ENCODE measurements around the gene WDR86. TPM values are rescaled to one million over a fixed set of nuclear protein-coding genes. Genes with fewer than 3 reads are reported as not detected.

Gene WDR86
- total and polyA plus RNA-seq, 2 experiments from 2014 or later = 9.1 to 59.1 TPM

- no peak overlapping the region for H2AFZ ChIP-seq
- Mint-ChIP-seq H3K4me1 (peaks cover 18% of the 10 kb centered on the region), H3K36me3 (ENCODE audit: low read depth) (peaks cover 7% of the 10 kb centered on the region; the same call in 2 of the 3 replicates), H3K4me3 (no peak overlapping the region), H3K27me3 (ENCODE audit: insufficient read depth, low read depth, poor library complexity) (peaks cover 31% of the 10 kb centered on the region), H3K9me3 (no peaks in the 10 kb centered on the region), H3K27ac (peak overlapping the region; percentile 32)
- TF ChIP-seq, protein P1, sequence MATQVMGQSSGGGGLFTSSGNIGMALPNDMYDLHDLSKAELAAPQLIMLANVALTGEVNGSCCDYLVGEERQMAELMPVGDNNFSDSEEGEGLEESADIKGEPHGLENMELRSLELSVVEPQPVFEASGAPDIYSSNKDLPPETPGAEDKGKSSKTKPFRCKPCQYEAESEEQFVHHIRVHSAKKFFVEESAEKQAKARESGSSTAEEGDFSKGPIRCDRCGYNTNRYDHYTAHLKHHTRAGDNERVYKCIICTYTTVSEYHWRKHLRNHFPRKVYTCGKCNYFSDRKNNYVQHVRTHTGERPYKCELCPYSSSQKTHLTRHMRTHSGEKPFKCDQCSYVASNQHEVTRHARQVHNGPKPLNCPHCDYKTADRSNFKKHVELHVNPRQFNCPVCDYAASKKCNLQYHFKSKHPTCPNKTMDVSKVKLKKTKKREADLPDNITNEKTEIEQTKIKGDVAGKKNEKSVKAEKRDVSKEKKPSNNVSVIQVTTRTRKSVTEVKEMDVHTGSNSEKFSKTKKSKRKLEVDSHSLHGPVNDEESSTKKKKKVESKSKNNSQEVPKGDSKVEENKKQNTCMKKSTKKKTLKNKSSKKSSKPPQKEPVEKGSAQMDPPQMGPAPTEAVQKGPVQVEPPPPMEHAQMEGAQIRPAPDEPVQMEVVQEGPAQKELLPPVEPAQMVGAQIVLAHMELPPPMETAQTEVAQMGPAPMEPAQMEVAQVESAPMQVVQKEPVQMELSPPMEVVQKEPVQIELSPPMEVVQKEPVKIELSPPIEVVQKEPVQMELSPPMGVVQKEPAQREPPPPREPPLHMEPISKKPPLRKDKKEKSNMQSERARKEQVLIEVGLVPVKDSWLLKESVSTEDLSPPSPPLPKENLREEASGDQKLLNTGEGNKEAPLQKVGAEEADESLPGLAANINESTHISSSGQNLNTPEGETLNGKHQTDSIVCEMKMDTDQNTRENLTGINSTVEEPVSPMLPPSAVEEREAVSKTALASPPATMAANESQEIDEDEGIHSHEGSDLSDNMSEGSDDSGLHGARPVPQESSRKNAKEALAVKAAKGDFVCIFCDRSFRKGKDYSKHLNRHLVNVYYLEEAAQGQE (IDR thresholded peaks at IDR 0.05; ENCODE audit: unreplicated experiment) = no peak
- TF ChIP-seq, protein P2, sequence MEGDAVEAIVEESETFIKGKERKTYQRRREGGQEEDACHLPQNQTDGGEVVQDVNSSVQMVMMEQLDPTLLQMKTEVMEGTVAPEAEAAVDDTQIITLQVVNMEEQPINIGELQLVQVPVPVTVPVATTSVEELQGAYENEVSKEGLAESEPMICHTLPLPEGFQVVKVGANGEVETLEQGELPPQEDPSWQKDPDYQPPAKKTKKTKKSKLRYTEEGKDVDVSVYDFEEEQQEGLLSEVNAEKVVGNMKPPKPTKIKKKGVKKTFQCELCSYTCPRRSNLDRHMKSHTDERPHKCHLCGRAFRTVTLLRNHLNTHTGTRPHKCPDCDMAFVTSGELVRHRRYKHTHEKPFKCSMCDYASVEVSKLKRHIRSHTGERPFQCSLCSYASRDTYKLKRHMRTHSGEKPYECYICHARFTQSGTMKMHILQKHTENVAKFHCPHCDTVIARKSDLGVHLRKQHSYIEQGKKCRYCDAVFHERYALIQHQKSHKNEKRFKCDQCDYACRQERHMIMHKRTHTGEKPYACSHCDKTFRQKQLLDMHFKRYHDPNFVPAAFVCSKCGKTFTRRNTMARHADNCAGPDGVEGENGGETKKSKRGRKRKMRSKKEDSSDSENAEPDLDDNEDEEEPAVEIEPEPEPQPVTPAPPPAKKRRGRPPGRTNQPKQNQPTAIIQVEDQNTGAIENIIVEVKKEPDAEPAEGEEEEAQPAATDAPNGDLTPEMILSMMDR (conservative IDR thresholded peaks at IDR 0.05; ENCODE audit: low read depth in 2 of 2) = no peak; a peak in 1 of 4 replicates
- TF ChIP-seq EZH2 (IDR thresholded peaks at IDR 0.05; ENCODE audit: low read depth, unreplicated experiment) (no peak), JUNB (IDR thresholded peaks at IDR 0.05; ENCODE audit: unreplicated experiment) (no peak), NANOG (IDR thresholded peaks at IDR 0.05; ENCODE audit: borderline replicate concordance) (no peak), ZNF331 (CRISPR knock-in tag; IDR thresholded peaks at IDR 0.05; ENCODE audit: low read depth) (no peak)
- TF ChIP-seq, protein P3, sequence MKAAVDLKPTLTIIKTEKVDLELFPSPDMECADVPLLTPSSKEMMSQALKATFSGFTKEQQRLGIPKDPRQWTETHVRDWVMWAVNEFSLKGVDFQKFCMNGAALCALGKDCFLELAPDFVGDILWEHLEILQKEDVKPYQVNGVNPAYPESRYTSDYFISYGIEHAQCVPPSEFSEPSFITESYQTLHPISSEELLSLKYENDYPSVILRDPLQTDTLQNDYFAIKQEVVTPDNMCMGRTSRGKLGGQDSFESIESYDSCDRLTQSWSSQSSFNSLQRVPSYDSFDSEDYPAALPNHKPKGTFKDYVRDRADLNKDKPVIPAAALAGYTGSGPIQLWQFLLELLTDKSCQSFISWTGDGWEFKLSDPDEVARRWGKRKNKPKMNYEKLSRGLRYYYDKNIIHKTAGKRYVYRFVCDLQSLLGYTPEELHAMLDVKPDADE (IDR thresholded peaks at IDR 0.05) = no peak
- no peaks in the 10 kb centered on the region; the same call in 1 of the 2 replicates for H3K36me3 ChIP-seq (ENCODE audit: insufficient read depth)
- peaks cover 15% of the 10 kb centered on the region; the same call in 1 of the 2 replicates for H3F3A ChIP-seq (replicated peaks; ENCODE audit: low read depth)
- peaks cover 18% of the 10 kb centered on the region for H3K4me1 ChIP-seq (ENCODE audit: insufficient read depth)
- DNase-seq (ENCODE audit: low spot score) = peak; percentile 74
- no peaks in the 10 kb centered on the region; the same call in 1 of the 2 replicates for H4K20me1 ChIP-seq (replicated peaks; ENCODE audit: insufficient read depth)
- H3K27ac ChIP-seq (ENCODE audit: low read depth) = no peak overlapping the region
- ATAC-seq = peak; percentile 43
- H3K27me3 ChIP-seq (ENCODE audit: insufficient read depth) = peaks cover 26% of the 10 kb centered on the region
- no peaks in the 10 kb centered on the region for H3K9me2 ChIP-seq (ENCODE audit: insufficient read depth)
- no peak overlapping the region for H3K4me3 ChIP-seq
- no peak overlapping the region for H3K4me2 ChIP-seq
- H3K79me2 ChIP-seq (replicated peaks; ENCODE audit: insufficient read depth) = no peaks in the 10 kb centered on the region
Observed at GRCh38 chr7:151379534-151380198, 30.2 kb downstream of the WDR86 start.

DNA sequence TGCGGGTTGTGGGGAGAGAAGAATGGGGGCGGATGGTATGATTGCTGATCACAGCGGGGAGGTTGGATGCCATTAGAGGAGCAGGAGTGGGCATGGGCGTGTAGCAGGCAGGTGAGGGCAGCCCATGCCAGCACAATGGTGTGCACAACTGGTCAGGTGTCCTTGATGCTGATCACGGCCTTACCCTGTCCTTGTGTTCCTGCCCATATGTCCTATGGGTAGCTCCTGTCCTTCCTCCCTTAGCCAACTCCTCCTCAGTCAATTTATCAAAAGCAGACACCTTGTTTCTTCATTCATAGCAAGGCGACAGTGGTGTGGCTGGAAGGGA is 30.7 kb downstream of the WDR86 start:
- Histone ChIP-seq H3K79me2 (replicated peaks; ENCODE audit: insufficient read depth) (no peaks in the 10 kb centered on the region), H2AFZ (no peak overlapping the region), H4K20me1 (replicated peaks; ENCODE audit: insufficient read depth) (no peaks in the 10 kb centered on the region; the same call in 1 of the 2 replicates), H3K4me2 (no peak overlapping the region), H3F3A (replicated peaks; ENCODE audit: low read depth) (peaks cover 15% of the 10 kb centered on the region; the same call in 1 of the 2 replicates), H3K4me1 (ENCODE audit: insufficient read depth) (peaks cover 18% of the 10 kb centered on the region), H3K4me3 (no peak overlapping the region), H3K27me3 (ENCODE audit: insufficient read depth) (peaks cover 25% of the 10 kb centered on the region), H3K36me3 (ENCODE audit: insufficient read depth) (no peaks in the 10 kb centered on the region; the same call in 1 of the 2 replicates), H3K9me2 (ENCODE audit: insufficient read depth) (no peaks in the 10 kb centered on the region), H3K27ac (ENCODE audit: low read depth) (no peak overlapping the region)
- H3K36me3 Mint-ChIP-seq (ENCODE audit: low read depth) = peaks cover 7% of the 10 kb centered on the region; the same call in 2 of the 3 replicates
- ATAC-seq (no peak), DNase-seq (ENCODE audit: low spot score) (no peak)
- H3K27me3 Mint-ChIP-seq (ENCODE audit: insufficient read depth, low read depth, poor library complexity) = peaks cover 31% of the 10 kb centered on the region
- H3K9me3 Mint-ChIP-seq = no peaks in the 10 kb centered on the region
- H3K4me1 Mint-ChIP-seq = peaks cover 22% of the 10 kb centered on the region
- H3K4me3 Mint-ChIP-seq = no peak overlapping the region
- H3K27ac Mint-ChIP-seq = no peak overlapping the region; the same call in 1 of the 2 replicates
- TF ChIP-seq, protein P1 (IDR thresholded peaks at IDR 0.05; ENCODE audit: unreplicated experiment) = no peak
- no peak for TF ChIP-seq ZNF331 (CRISPR knock-in tag; IDR thresholded peaks at IDR 0.05; ENCODE audit: low read depth)
- no peak for TF ChIP-seq CREB1 (CRISPR knock-in tag; IDR thresholded peaks at IDR 0.05; ENCODE audit: low read depth)
- TF ChIP-seq, protein P2 (conservative IDR thresholded peaks at IDR 0.05; ENCODE audit: low read depth in 2 of 2) = no peak
- no peak for TF ChIP-seq EZH2phosphoT487 (IDR thresholded peaks at IDR 0.05; ENCODE audit: unreplicated experiment)

Measured in GM23338 (cell line).